Immature natural killer cell (primary cell): Measurements from ENCODE around the gene MYH15. TPM values are rescaled to one million over a fixed set of nuclear protein-coding genes. Genes with fewer than 3 reads are reported as not detected.

Source experiments
- DNase-seq, 3 donors: peaks; one replicate each; pipeline ENCODE4 v3.0.0; 2022; ENCODE audit warnings: mixed read lengths in 1 of 3
- H3K27ac Mint-ChIP-seq, 6 donors: one replicate each; pipeline ENCODE4 v1.8.0; 2020; ENCODE audit warnings: mixed read lengths in 6 of 6, mild to moderate bottlenecking in 5 of 6, inconsistent platforms in 4 of 6, moderate library complexity in 3 of 6
- H3K27me3 Mint-ChIP-seq, 3 donors: one replicate each; pipeline ENCODE4 v1.8.0; 2020 to 2021; ENCODE audit warnings: low read depth in 3 of 3, mild to moderate bottlenecking in 3 of 3, mixed read lengths in 3 of 3, moderate library complexity in 3 of 3, inconsistent platforms in 1 of 3
- H3K36me3 Mint-ChIP-seq, 3 donors: one replicate each; pipeline ENCODE4 v1.8.0; 2020; ENCODE audit warnings: mixed read lengths in 3 of 3, inconsistent platforms in 2 of 3, mild to moderate bottlenecking in 2 of 3
- H3K4me1 Mint-ChIP-seq, 2 donors: one replicate each; pipeline ENCODE4 v1.8.0; 2020; ENCODE audit warnings: inconsistent platforms in 2 of 2, mild to moderate bottlenecking in 2 of 2, mixed read lengths in 2 of 2, moderate library complexity in 1 of 2
- H3K4me3 Mint-ChIP-seq, 5 donors: one replicate each; pipeline ENCODE4 v1.8.0; 2020; ENCODE audit warnings: mild to moderate bottlenecking in 5 of 5, mixed read lengths in 5 of 5, inconsistent platforms in 3 of 5, moderate library complexity in 3 of 5
- H3K9me3 Mint-ChIP-seq, 6 donors: one replicate each; pipeline ENCODE4 v1.8.0; 2020; ENCODE audit warnings: mild to moderate bottlenecking in 6 of 6, mixed read lengths in 6 of 6, inconsistent platforms in 4 of 6, moderate library complexity in 3 of 6
- polyA plus RNA-seq, 3 donors: library from polyadenylated mRNA; unstranded; fragments of 300-500 nt; fragmentation: Illumina TruSeq; gene quantifications; one replicate each; pipeline ENCODE4 v1.2.3, GENCODE V29; 2021

MYH15 gene
- polyA plus RNA-seq, result not detected

DNA sequence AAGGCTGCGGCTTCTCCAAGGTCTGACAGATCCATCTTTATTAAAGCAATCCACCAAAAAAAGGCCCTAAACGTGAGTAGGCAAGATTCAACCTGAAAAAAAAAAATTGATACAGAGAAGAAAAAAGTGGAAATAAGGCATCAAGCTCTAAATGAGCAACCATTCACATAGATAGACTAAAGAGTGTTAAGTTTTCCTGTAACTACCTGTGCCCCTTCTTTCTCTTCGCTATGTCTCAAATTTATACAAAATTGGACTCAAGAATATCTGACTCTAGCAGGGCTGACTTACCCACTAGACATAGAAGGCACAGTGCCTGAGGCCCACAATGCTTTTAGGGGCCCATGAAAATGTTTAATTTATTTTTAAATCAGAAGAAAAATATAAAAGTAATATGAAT lies at the start of gene MYH15:
Gene MYH15, minus strand, starts transcription at position 101 of the 400 bp plus-strand sequence. Its CDS starts 66 bp downstream, at position 35.
- Mint-ChIP-seq H3K4me3 (no peak within 1 kb of the TSS), H3K36me3 (no peaks in the 10 kb centered on the region), H3K4me1 (no peaks in the 10 kb centered on the region)

DNA sequence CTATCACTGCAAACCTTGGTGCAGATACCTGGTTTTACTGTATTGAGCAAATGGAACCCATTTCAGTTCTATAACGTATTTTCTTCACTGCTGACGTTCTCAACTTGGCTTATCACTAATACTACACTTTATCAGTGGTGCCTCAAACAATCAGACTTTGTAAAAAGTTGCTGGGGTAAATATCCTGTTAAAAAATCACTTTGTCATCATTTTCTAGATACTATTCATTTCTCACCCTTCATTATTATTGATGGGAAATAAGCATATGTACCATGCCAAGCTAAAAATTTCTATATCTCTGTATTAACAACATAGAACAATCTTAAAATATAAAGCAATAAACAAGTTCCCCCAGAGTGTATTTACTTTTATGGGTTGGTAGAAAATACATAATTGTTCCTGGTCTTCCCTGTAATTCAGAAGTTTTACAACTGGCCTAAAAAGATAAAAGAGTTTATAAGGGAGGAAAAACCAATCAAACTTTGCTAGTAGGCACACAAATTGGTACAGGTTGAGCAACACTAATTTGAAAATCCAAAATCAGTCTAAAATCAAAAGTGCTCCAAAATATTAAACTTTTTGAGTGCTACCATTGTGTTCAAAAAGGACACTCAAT lies 45.7 kb upstream of the MYH15 start:
- DNase-seq, result no peak
- H3K4me3 Mint-ChIP-seq, result no peak overlapping the region
- no peaks in the 10 kb centered on the region for H3K27me3 Mint-ChIP-seq
- no peaks in the 10 kb centered on the region for H3K9me3 Mint-ChIP-seq
- peaks cover 0 to 13% (median 3%) of the 10 kb centered on the region in 3 donors for H3K36me3 Mint-ChIP-seq
- H3K27ac Mint-ChIP-seq, result no peak overlapping the region
- no peaks in the 10 kb centered on the region for H3K4me1 Mint-ChIP-seq

More for the DNA sequence above, at the start of gene MYH15:
- no peak within 1 kb of the TSS for H3K27ac Mint-ChIP-seq
- no peaks in the 10 kb centered on the region for H3K9me3 Mint-ChIP-seq
- H3K27me3 Mint-ChIP-seq, result peaks cover 0 to 6% (median 2%) of the 10 kb centered on the region in 3 donors
- DNase-seq, result no peak

GRCh38 chr3:108554913-108555571 lies 44.6 kb upstream of the MYH15 start:
- Mint-ChIP-seq H3K27me3 (no peaks in the 10 kb centered on the region), H3K9me3 (no peaks in the 10 kb centered on the region), H3K4me1 (no peaks in the 10 kb centered on the region), H3K27ac (no peak overlapping the region), H3K36me3 (peaks cover 0 to 13% (median 3%) of the 10 kb centered on the region in 3 donors), H3K4me3 (no peak overlapping the region)
- DNase-seq, result no peak

DNA sequence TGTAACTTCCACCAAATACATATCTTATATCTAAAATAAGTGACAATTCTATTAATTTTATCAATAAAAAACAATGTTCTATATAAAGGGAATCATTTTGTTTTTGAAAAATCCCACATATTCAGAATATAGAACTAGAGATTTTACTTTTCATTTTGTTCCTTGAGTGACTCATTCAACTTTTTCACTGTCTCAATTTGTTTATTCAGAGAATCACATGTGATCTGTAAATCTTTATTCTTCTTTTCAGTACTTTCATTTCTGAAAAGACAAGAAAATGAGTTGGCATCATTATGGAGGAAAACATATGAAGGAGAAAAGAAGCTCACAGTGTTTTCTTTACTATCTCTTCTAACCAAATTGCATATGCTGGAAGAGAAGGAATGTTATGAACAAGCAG lies 43.8 kb upstream of the MYH15 start:
- Mint-ChIP-seq H3K4me1 (no peaks in the 10 kb centered on the region), H3K36me3 (peaks cover 0 to 11% (median 3%) of the 10 kb centered on the region in 3 donors), H3K4me3 (no peak overlapping the region), H3K9me3 (no peaks in the 10 kb centered on the region), H3K27me3 (no peaks in the 10 kb centered on the region), H3K27ac (no peak overlapping the region)
- no peak for DNase-seq

- peak; percentile 30 to 50 (median 47) for DNase-seq
- Mint-ChIP-seq H3K4me1 (no peaks in the 10 kb centered on the region), H3K9me3 (no peaks in the 10 kb centered on the region), H3K4me3 (no peak overlapping the region), H3K27me3 (no peaks in the 10 kb centered on the region), H3K36me3 (no peaks in the 10 kb centered on the region), H3K27ac (no peak overlapping the region)
Measured at GRCh38 chr3:108552267-108553159, 42.1 kb upstream of the MYH15 start.

- no peaks in the 10 kb centered on the region for H3K27me3 Mint-ChIP-seq
- H3K4me1 Mint-ChIP-seq, result peaks cover 8 to 12% of the 10 kb centered on the region in 2 donors
- DNase-seq, result no peak
- H3K27ac Mint-ChIP-seq, result no peak overlapping the region
- H3K9me3 Mint-ChIP-seq, result no peaks in the 10 kb centered on the region
- H3K4me3 Mint-ChIP-seq, result no peak overlapping the region
- no peaks in the 10 kb centered on the region for H3K36me3 Mint-ChIP-seq
Measured at GRCh38 chr3:108548886-108549285, 38.5 kb upstream of the MYH15 start.

- no peaks in the 10 kb centered on the region for H3K27me3 Mint-ChIP-seq
- no peak for DNase-seq
- no peaks in the 10 kb centered on the region for H3K9me3 Mint-ChIP-seq
- no peak overlapping the region for H3K27ac Mint-ChIP-seq
- H3K4me1 Mint-ChIP-seq, result peaks cover 8 to 12% of the 10 kb centered on the region in 2 donors
- H3K36me3 Mint-ChIP-seq, result peaks cover 0 to 4% (median 0%) of the 10 kb centered on the region in 3 donors
- no peak overlapping the region for H3K4me3 Mint-ChIP-seq
Measured at GRCh38 chr3:108548304-108548703, 37.9 kb upstream of the MYH15 start.

DNA sequence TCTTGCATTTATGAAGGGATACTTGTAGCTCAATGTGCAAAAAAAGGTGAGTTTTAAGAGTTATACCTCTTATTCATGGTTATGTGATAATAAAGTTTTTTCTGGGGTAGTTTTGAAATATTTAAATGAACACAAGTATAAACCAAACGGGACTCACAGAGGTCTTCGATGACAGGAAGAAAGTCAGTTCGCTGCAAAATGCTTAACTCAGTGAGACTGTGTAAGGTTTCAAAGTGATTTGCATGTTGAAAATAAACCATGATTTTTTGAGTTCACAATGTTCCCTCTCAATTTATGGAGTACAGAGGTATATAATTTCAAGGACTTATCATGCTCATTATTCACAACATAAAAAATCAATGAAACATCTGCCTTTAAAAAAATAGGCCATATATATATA lies 36.3 kb upstream of the MYH15 start:
- Mint-ChIP-seq H3K9me3 (no peaks in the 10 kb centered on the region), H3K27me3 (no peaks in the 10 kb centered on the region), H3K4me1 (peaks cover 8 to 12% of the 10 kb centered on the region in 2 donors), H3K4me3 (peak overlapping the region; percentile 59 to 86 (median 67)), H3K36me3 (peaks cover 0 to 5% (median 0%) of the 10 kb centered on the region in 3 donors), H3K27ac (peak overlapping the region in 4 of 6 donors; percentile 46 to 82 (median 54))
- DNase-seq, result no peak

DNA sequence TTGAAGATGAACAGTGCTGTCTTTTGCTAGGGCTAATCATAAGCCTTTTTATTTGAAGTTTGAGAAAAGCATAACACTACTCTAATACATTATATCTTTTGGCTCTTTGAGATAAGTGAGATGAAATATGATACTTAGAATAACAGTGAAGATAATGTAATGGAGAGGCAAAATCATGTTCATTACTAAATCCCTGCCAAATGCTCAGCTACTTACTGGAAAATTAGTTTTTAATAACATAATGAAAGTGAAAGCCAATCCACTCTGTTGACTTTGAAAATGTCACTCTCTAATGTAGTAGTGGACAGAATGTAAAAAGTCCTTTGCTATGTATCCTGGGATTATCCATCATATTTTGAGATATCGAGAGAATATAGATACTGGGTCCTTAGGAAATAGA lies 35.9 kb upstream of the MYH15 start:
- peak overlapping the region in 5 of 6 donors; percentile 6 to 82 (median 50) for H3K27ac Mint-ChIP-seq
- no peaks in the 10 kb centered on the region for H3K9me3 Mint-ChIP-seq
- H3K4me1 Mint-ChIP-seq, result peaks cover 8 to 12% of the 10 kb centered on the region in 2 donors
- H3K27me3 Mint-ChIP-seq, result no peaks in the 10 kb centered on the region
- H3K4me3 Mint-ChIP-seq, result peak overlapping the region; percentile 59 to 86 (median 67)
- DNase-seq, result peak in 1 of 3 donors; percentile 6
- H3K36me3 Mint-ChIP-seq, result peaks cover 0 to 5% (median 0%) of the 10 kb centered on the region in 3 donors

- Mint-ChIP-seq H3K9me3 (no peaks in the 10 kb centered on the region), H3K27ac (no peak overlapping the region), H3K4me1 (no peaks in the 10 kb centered on the region), H3K36me3 (no peaks in the 10 kb centered on the region), H3K27me3 (peaks cover 0 to 2% (median 1%) of the 10 kb centered on the region in 3 donors), H3K4me3 (no peak overlapping the region)
- no peak for DNase-seq
Measured at GRCh38 chr3:108538083-108538482, 27.7 kb upstream of the MYH15 start.

- Mint-ChIP-seq H3K27me3 (peaks cover 4 to 7% (median 5%) of the 10 kb centered on the region in 3 donors), H3K27ac (no peak overlapping the region), H3K9me3 (no peaks in the 10 kb centered on the region), H3K4me3 (no peak overlapping the region), H3K4me1 (no peaks in the 10 kb centered on the region), H3K36me3 (no peaks in the 10 kb centered on the region)
- no peak for DNase-seq
Measured at GRCh38 chr3:108528459-108529252, 18.3 kb upstream of the MYH15 start.

- Mint-ChIP-seq H3K27ac (no peak overlapping the region), H3K4me3 (no peak overlapping the region), H3K4me1 (no peaks in the 10 kb centered on the region), H3K36me3 (no peaks in the 10 kb centered on the region), H3K27me3 (peaks cover 4 to 5% (median 5%) of the 10 kb centered on the region in 3 donors), H3K9me3 (no peaks in the 10 kb centered on the region)
- no peak for DNase-seq
Measured at GRCh38 chr3:108527817-108528216, 17.4 kb upstream of the MYH15 start.

- no peak overlapping the region for H3K4me3 Mint-ChIP-seq
- no peaks in the 10 kb centered on the region for H3K9me3 Mint-ChIP-seq
- H3K27me3 Mint-ChIP-seq, result peaks cover 5% of the 10 kb centered on the region in 3 donors
- H3K27ac Mint-ChIP-seq, result no peak overlapping the region
- no peaks in the 10 kb centered on the region for H3K36me3 Mint-ChIP-seq
- DNase-seq, result no peak
- H3K4me1 Mint-ChIP-seq, result no peaks in the 10 kb centered on the region
Measured at GRCh38 chr3:108527109-108527508, 16.7 kb upstream of the MYH15 start.
